Upper lobe of left lung (tissue), 6 donors: ENCODE data around the gene SLC12A1. TPM values are rescaled to one million over a fixed set of nuclear protein-coding genes. Genes with fewer than 3 reads are reported as not detected.

Experiments
- ATAC-seq, 2 donors: fragments of 200-7000 bp; cut with Tn5 transposase; one replicate each; pipeline ENCODE4 v1.9.1; 2022; ENCODE audit warnings: mild to moderate bottlenecking in 2 of 2, moderate library complexity in 2 of 2; ENCODE audit not compliant: low FRiP score in 2 of 2
- DNase-seq, 2 donors: peaks; one replicate each; pipeline ENCODE4 v3.0.0-alpha.2; 2019 to 2020
- H3K27ac ChIP-seq, 4 donors: fragments of 200-600 bp; sonication (generic); one replicate each; pipeline ENCODE4 v1.5.1; 2016 to 2019
- H3K27me3 ChIP-seq, 4 donors: fragments of 200-600 bp; sonication (generic); one replicate each; pipeline ENCODE4 v1.5.1; 2017 to 2019
- H3K36me3 ChIP-seq, 4 donors: fragments of 200-600 bp; sonication (generic); one replicate each; pipeline ENCODE4 v1.5.1; 2016 to 2019
- H3K4me1 ChIP-seq, 4 donors: fragments of 200-600 bp; sonication (generic); one replicate each; pipeline ENCODE4 v1.5.1; 2018 to 2019
- H3K4me3 ChIP-seq, 4 donors: fragments of 200-600 bp; sonication (generic); one replicate each; pipeline ENCODE4 v1.5.1; 2017 to 2019; ENCODE audit warnings: mild to moderate bottlenecking in 2 of 4, moderate library complexity in 1 of 4
- H3K9me3 ChIP-seq, 4 donors: fragments of 200-600 bp; sonication (generic); one replicate each; pipeline ENCODE4 v1.5.1; 2018 to 2019
- EP300 ChIP-seq, 4 donors: sonication (generic); formaldehyde crosslinking; IDR thresholded peaks; one replicate each; pipeline ENCODE4 v1.5.1; 2017; ENCODE audit warnings: antibody characterized with exemption in 4 of 4, control low read depth in 2 of 4
- POLR2A ChIP-seq, 4 donors: fragments of 450-650 bp; IDR thresholded peaks; one replicate each; pipeline ENCODE4 v1.5.1; 2016 to 2017; ENCODE audit warnings: antibody characterized with exemption in 4 of 4, mild to moderate bottlenecking in 2 of 4
- POLR2AphosphoS5 ChIP-seq, 2 donors: sonication (generic); formaldehyde crosslinking; IDR thresholded peaks; one replicate each; pipeline ENCODE4 v1.5.1; 2017; ENCODE audit warnings: antibody characterized with exemption in 2 of 2
- WGBS, 2 donors: methylation state at CpG; one replicate each; pipeline ENCODE4 v1.1.5; 2017 to 2018; 5-methylcytosine and 5-hydroxymethylcytosine counted together
- total RNA-seq, 6 donors: library from RNA; depleted of rRNA in 4 of 6; stranded (reverse); fragments of >200 nt in 4 of 6; gene quantifications; one replicate each; pipeline versions ENCODE4 v1.1.0 to v1.2.1, GENCODE V29; 2016 to 2021
- TF ChIP-seq, protein P1 (sequence below), 6 experiments: fragments of 450-650 bp in 4 of 6; fragments of 200-600 bp in 2 of 6; sonication (generic) in 2 of 6; IDR thresholded peaks; one replicate each; pipeline ENCODE4 v1.5.1; 2016 to 2019; ENCODE audit warnings: antibody characterized with exemption in 6 of 6
- donor health status: DM: no; HTN: no; CAD: no; lungs with moderate emphysema.
- donor health status: DM: no; HTN: yes; CAD: no; lungs with severe emphysema.

SLC12A1 gene
- total RNA-seq, 6 donors from 2014 or later: not detected

DNA sequence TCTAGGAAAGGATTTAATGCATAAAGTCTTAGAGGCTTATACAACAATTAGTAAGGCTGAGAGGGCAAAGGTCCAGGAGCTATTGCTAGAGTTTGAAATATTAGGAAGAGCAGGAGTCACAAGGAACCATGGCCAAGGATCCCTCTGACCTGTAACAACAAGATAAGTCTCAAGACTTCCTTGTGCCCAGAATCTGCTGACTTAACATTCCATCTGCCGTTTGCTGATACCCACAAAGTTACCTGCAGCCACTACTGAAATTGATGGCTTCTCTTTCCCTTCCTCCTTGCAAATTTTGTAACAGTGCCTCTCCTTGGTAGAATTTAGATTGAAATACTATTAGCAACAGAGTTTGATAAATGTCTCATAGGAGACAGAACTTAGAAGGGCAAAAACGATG lies 23.4 kb upstream of the SLC12A1 start:
- H3K36me3 ChIP-seq: no peaks in the 10 kb centered on the region
- WGBS, 2 donors: 58 to 65% methylated on average over 2 of the region's 2 CpGs
- DNase-seq (no peak), ATAC-seq (no peak)
- TF ChIP-seq POLR2AphosphoS5 (IDR thresholded peaks at IDR 0.05) (no peak), EP300 (IDR thresholded peaks at IDR 0.05) (no peak), POLR2A (IDR thresholded peaks at IDR 0.05) (no peak)
- TF ChIP-seq, protein P1, sequence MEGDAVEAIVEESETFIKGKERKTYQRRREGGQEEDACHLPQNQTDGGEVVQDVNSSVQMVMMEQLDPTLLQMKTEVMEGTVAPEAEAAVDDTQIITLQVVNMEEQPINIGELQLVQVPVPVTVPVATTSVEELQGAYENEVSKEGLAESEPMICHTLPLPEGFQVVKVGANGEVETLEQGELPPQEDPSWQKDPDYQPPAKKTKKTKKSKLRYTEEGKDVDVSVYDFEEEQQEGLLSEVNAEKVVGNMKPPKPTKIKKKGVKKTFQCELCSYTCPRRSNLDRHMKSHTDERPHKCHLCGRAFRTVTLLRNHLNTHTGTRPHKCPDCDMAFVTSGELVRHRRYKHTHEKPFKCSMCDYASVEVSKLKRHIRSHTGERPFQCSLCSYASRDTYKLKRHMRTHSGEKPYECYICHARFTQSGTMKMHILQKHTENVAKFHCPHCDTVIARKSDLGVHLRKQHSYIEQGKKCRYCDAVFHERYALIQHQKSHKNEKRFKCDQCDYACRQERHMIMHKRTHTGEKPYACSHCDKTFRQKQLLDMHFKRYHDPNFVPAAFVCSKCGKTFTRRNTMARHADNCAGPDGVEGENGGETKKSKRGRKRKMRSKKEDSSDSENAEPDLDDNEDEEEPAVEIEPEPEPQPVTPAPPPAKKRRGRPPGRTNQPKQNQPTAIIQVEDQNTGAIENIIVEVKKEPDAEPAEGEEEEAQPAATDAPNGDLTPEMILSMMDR (IDR thresholded peaks at IDR 0.05): no peak
- no peaks in the 10 kb centered on the region for H3K9me3 ChIP-seq
- peaks cover 0 to 7% (median 0%) of the 10 kb centered on the region in 4 donors for H3K27me3 ChIP-seq
- H3K4me1 ChIP-seq: peaks cover 0 to 8% (median 2%) of the 10 kb centered on the region in 4 donors
- no peak overlapping the region for H3K27ac ChIP-seq
- H3K4me3 ChIP-seq: no peak overlapping the region

DNA sequence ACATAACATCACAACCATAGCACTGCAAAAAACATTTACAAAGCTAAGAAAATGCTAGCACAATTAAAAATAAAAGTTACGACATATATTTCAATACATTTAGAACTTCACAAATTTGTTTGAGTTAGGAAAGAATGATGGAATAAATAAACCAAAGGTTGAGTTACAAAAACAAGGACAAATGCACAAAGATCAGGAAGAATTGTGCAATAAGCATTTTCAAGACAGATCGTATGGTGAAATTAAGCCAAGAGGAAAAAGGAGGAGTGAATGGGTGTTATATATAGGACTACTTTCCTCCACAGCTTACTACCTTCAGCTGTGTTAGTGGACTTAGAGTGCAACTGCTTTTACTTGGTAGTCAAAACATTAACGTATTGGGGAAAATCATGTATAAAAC lies 20.6 kb upstream of the SLC12A1 start:
- DNase-seq (no peak), ATAC-seq (no peak)
- no peak for TF ChIP-seq POLR2AphosphoS5 (IDR thresholded peaks at IDR 0.05)
- no peak for TF ChIP-seq POLR2A (IDR thresholded peaks at IDR 0.05)
- TF ChIP-seq, protein P1 (IDR thresholded peaks at IDR 0.05): no peak
- TF ChIP-seq EP300 (IDR thresholded peaks at IDR 0.05): no peak
- Histone ChIP-seq H3K27ac (no peak overlapping the region), H3K4me3 (no peak overlapping the region), H3K9me3 (no peaks in the 10 kb centered on the region), H3K4me1 (no peaks in the 10 kb centered on the region), H3K27me3 (no peaks in the 10 kb centered on the region), H3K36me3 (no peaks in the 10 kb centered on the region)
- WGBS, 2 donors: 74 to 75% methylated on average over 3 of the region's 3 CpGs

DNA sequence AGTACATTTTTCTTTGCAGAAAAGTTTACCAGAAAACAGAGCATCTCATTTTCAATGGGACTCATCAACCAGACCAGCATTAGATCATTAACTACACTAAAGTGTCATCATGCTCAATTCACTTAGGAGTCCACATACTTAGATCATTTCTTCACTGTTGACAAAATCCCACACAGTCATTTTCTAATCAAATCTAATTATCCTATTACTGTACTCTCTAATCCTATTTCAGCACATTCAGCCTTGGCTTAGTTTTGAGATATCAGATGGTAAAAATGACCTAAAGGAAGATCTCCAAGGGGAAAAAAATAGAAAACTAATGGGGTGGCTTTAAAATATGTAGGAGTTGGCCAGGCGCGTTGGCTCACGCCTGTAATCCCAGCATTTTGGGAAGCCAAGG lies 19.8 kb upstream of the SLC12A1 start:
- Histone ChIP-seq H3K4me3 (no peak overlapping the region), H3K9me3 (no peaks in the 10 kb centered on the region), H3K4me1 (no peaks in the 10 kb centered on the region), H3K36me3 (no peaks in the 10 kb centered on the region), H3K27me3 (no peaks in the 10 kb centered on the region), H3K27ac (no peak overlapping the region)
- DNase-seq: no peak
- no peak for ATAC-seq
- TF ChIP-seq POLR2A (IDR thresholded peaks at IDR 0.05) (no peak), POLR2AphosphoS5 (IDR thresholded peaks at IDR 0.05) (no peak), EP300 (IDR thresholded peaks at IDR 0.05) (no peak)
- TF ChIP-seq, protein P1 (IDR thresholded peaks at IDR 0.05): no peak
- WGBS, 2 donors: 87 to 94% methylated on average over 3 of the region's 3 CpGs

DNA sequence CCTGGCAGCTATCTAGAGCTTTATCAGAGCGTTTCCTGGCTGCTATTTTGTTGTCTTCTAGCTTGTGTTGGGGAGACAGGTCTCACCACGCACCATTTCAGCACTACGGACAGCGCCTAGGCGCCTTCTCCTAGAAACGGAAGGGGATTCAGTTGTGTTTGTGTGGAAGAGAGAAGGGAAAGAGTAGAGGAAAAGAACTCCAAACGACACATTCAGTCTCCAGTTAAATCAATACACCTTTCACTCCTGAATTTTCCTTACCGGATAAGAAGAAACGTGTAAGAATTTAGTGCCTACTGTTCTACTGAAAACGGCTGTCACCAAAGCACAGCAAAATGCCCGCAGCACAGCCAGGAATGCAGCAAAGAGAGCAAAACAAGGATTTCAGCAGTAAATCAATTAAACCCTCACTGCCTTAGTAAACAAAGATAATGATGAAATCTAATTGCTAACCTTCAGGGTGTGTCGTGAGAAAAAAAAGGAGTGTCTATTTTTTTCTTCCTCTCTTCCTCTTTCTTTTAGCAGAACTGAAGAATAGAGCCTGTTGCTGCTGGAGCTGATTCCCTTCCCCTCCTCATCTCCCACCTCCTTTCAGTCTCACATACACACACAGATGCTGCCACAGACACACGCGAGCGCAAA lies 15.0 kb upstream of the SLC12A1 start:
- TF ChIP-seq POLR2AphosphoS5 (IDR thresholded peaks at IDR 0.05) (no peak), EP300 (IDR thresholded peaks at IDR 0.05) (no peak), POLR2A (IDR thresholded peaks at IDR 0.05) (no peak)
- TF ChIP-seq, protein P1 (IDR thresholded peaks at IDR 0.05): no peak
- ATAC-seq: peak in 1 of 2 donors; percentile 58
- Histone ChIP-seq H3K4me1 (no peaks in the 10 kb centered on the region), H3K27ac (no peak overlapping the region), H3K27me3 (no peaks in the 10 kb centered on the region), H3K4me3 (no peak overlapping the region), H3K9me3 (no peaks in the 10 kb centered on the region), H3K36me3 (no peaks in the 10 kb centered on the region)
- WGBS, 2 donors: 6 to 10% methylated on average over 15 of the region's 15 CpGs
- DNase-seq: peak in 1 of 2 donors; percentile 22
